GM18858 (cell line): ENCODE results near the gene SLCO4A1.

ENCODE experiments used
- ATAC-seq: cut with Tn5 transposase; IDR thresholded peaks from one replicate; pipeline ENCODE4 v1.9.1; 2021; ENCODE audit not compliant: unreplicated experiment

Gene SLCO4A1

GRCh38 chr20:62663145-62664018, 21.1 kb downstream of the SLCO4A1 start:
- ATAC-seq: no peak

GRCh38 chr20:62664019-62664971, 22.0 kb downstream of the SLCO4A1 start:
- ATAC-seq: no peak

GRCh38 chr20:62665153-62665754, 23.0 kb downstream of the SLCO4A1 start:
- ATAC-seq: no peak

GRCh38 chr20:62665826-62666735, 23.8 kb downstream of the SLCO4A1 start:
- ATAC-seq: no peak

- no peak for ATAC-seq
Measured at GRCh38 chr20:62666736-62667529, 24.6 kb downstream of the SLCO4A1 start.

- no peak for ATAC-seq
Measured at GRCh38 chr20:62667530-62668440, 25.5 kb downstream of the SLCO4A1 start.

GRCh38 chr20:62668441-62669027, 26.2 kb downstream of the SLCO4A1 start:
- ATAC-seq: no peak

GRCh38 chr20:62669249-62669648, 26.9 kb downstream of the SLCO4A1 start:
- no peak for ATAC-seq

- ATAC-seq: no peak
Measured at GRCh38 chr20:62670156-62670555, 27.9 kb downstream of the SLCO4A1 start.

GRCh38 chr20:62670998-62671397, 28.7 kb downstream of the SLCO4A1 start:
- ATAC-seq: no peak

- no peak for ATAC-seq
Measured at GRCh38 chr20:62671765-62672164, 29.5 kb downstream of the SLCO4A1 start.

GRCh38 chr20:62674370-62674769, 32.1 kb downstream of the SLCO4A1 start:
- no peak for ATAC-seq

- no peak for ATAC-seq
Measured at GRCh38 chr20:62675156-62675876, 33.0 kb downstream of the SLCO4A1 start.

GRCh38 chr20:62675877-62676260, 33.6 kb downstream of the SLCO4A1 start:
- ATAC-seq: no peak

- no peak for ATAC-seq
Measured at GRCh38 chr20:62676976-62677375, 34.7 kb downstream of the SLCO4A1 start.

GRCh38 chr20:62677678-62678077, 35.4 kb downstream of the SLCO4A1 start:
- no peak for ATAC-seq

- no peak for ATAC-seq
Measured at GRCh38 chr20:62678553-62678952, 36.2 kb downstream of the SLCO4A1 start.
